ENCODE results near the gene C1orf94. TPM values are rescaled to one million over a fixed set of nuclear protein-coding genes. Genes with fewer than 3 reads are reported as not detected.

Gene C1orf94, protein sequence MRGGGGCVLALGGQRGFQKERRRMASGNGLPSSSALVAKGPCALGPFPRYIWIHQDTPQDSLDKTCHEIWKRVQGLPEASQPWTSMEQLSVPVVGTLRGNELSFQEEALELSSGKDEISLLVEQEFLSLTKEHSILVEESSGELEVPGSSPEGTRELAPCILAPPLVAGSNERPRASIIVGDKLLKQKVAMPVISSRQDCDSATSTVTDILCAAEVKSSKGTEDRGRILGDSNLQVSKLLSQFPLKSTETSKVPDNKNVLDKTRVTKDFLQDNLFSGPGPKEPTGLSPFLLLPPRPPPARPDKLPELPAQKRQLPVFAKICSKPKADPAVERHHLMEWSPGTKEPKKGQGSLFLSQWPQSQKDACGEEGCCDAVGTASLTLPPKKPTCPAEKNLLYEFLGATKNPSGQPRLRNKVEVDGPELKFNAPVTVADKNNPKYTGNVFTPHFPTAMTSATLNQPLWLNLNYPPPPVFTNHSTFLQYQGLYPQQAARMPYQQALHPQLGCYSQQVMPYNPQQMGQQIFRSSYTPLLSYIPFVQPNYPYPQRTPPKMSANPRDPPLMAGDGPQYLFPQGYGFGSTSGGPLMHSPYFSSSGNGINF
- total RNA-seq (2022; extraction: Qiagen RNA extraction; ENCODE audit: low read depth) = not detected in 5 replicates

DNA sequence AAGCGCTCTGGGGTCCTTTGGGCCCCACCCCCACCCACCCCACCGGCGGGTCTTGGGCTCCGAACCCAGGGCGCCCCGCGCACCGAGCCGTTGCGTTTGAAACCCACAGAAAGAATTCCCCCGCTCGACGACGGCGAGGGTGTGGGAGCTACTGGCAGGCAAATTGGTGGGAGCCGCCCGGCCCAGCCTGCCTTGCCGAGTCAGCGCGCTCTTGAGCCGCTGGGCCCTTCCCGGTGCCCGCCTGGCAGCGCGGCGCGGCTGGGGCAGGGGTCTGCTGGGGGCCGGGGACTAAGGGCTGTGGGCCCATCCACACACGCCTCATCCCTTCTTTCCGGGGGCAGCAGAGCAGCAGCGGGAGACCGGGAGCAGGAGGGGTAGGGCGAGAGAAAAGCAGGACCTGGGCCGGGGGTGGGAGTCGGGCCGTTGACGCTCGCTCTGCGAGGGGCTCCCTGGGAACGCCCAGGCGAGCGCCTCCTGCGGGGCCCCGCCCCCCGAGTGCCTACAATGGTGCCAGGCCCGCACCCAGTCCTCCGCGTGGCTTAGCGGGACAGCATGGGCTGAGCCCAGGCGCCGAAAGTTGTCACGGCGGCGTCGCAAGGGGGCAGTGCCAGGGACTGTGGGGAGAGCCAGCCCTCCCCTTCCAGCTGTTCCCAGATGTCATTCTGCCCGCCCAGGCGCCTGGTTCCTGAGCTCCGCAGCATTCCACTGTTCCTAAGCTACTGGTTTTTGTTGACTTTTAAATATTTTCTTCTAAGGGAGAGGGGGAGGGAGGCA is at the start of gene C1orf94:
Gene C1orf94 (plus strand): TSS at position 78 of the 774 bp plus-strand sequence. CDS start 883 bp downstream, outside the sequence.

DNA sequence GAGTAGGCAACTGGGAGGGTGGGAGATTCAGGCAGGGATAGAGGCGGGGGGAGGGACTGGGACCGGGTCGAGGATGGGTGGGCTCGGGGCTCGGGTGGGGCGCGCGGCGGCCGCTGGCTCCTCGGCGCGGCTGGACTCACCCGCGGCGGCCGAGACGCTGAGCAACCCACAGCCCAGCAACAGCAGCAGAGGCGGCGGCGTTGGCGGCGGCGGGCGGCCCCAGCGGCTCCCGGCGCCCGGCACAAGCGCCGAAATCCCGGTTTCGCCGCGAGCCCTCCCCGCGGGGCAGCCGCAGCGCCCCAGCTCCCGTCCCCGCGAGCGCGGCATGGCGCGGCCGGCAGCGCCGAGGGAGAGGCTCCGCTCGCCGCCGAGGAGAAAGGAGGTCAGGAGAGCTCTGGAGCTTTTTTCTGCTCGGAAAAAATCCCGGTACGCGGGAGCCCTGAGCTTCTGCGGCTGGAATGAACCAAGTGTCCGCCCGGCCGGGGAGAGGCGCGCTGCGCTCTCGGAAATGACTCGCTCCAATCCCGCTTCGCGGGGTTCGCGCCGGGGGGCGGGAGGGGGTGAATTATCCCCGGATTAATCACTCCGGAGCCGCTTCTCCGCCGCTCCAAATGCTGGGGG is 11.8 kb upstream of the C1orf94 start, which contains the start of gene CSMD2:
Gene CSMD2 (minus strand): TSS at position 460 of the 621 bp plus-strand sequence. CDS start 133 bp downstream, at position 327.

Other genes starting within 250 kb of the C1orf94 start
- not detected in 5 replicates for gene CSMD2, start 11.7 kb upstream of the C1orf94 start, total RNA-seq (2022; extraction: Qiagen RNA extraction; ENCODE audit: low read depth)